ENCODE data around the gene SLC15A5. TPM values are rescaled to one million over a fixed set of nuclear protein-coding genes. Genes with fewer than 3 reads are reported as not detected.

SLC15A5 gene
- total RNA-seq, 2 experiments from 2014 or later, result not detected

GRCh38 chr12:16218234-16218633 is 59.3 kb downstream of the SLC15A5 start:
- H3K27ac Mint-ChIP-seq, result no peak overlapping the region
- no peak for ATAC-seq
- H3K27me3 Mint-ChIP-seq (ENCODE audit: low read depth), result no peaks in the 10 kb centered on the region
- no peak for DNase-seq
- POLR2A ChIA-PET, result no interaction called here
- no peaks in the 10 kb centered on the region for H3K36me3 Mint-ChIP-seq (ENCODE audit: low read depth)
- CTCF ChIA-PET, result no interaction called here
- no peaks in the 10 kb centered on the region for H3K4me1 Mint-ChIP-seq (ENCODE audit: low read depth)
- H3K4me3 Mint-ChIP-seq, result no peak overlapping the region
- H3K9me3 Mint-ChIP-seq (ENCODE audit: insufficient read depth), result no peaks in the 10 kb centered on the region

DNA sequence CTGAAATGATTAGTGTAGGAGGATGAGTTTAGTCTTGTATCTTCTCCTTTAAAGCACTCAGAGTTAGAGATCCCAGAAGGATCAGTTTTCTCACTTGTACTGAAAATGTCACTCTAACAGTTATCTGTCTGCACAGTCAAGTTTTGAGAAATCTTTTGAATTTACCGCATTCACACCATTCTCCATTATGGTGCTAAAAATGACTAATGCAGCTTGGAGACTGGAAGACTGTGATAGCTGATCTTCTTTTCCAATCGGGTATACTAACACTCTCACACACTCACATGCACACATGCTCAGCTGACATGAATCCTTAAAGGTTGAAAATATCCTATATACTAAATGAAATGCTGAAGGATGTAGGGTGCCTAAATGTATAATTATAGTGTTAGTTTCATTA is 65.8 kb downstream of the SLC15A5 start:
- Mint-ChIP-seq H3K4me1 (ENCODE audit: low read depth) (no peaks in the 10 kb centered on the region), H3K4me3 (no peak overlapping the region), H3K27me3 (ENCODE audit: low read depth) (no peaks in the 10 kb centered on the region), H3K9me3 (ENCODE audit: insufficient read depth) (no peaks in the 10 kb centered on the region), H3K36me3 (ENCODE audit: low read depth) (no peaks in the 10 kb centered on the region), H3K27ac (no peak overlapping the region)
- CTCF ChIA-PET, result no interaction called here
- POLR2A ChIA-PET, result no interaction called here
- ATAC-seq (no peak), DNase-seq (no peak)

GRCh38 chr12:16198884-16199283 is 78.6 kb downstream of the SLC15A5 start:
- H3K27me3 Mint-ChIP-seq (ENCODE audit: low read depth), result no peaks in the 10 kb centered on the region
- DNase-seq, result no peak
- CTCF ChIA-PET, result no interaction called here

GRCh38 chr12:16197600-16197999 is 79.9 kb downstream of the SLC15A5 start:
- Mint-ChIP-seq H3K4me1 (ENCODE audit: low read depth) (no peaks in the 10 kb centered on the region), H3K36me3 (ENCODE audit: low read depth) (no peaks in the 10 kb centered on the region), H3K27me3 (ENCODE audit: low read depth) (no peaks in the 10 kb centered on the region), H3K9me3 (ENCODE audit: insufficient read depth) (peaks cover 6% of the 10 kb centered on the region), H3K27ac (no peak overlapping the region), H3K4me3 (no peak overlapping the region)
- ChIA-PET POLR2A (no interaction called here), CTCF (no interaction called here)
- DNase-seq, result no peak
- ATAC-seq, result no peak

More at GRCh38 chr12:16198884-16199283, 78.6 kb downstream of the SLC15A5 start:
- Mint-ChIP-seq H3K36me3 (ENCODE audit: low read depth) (no peaks in the 10 kb centered on the region), H3K27ac (no peak overlapping the region), H3K4me1 (ENCODE audit: low read depth) (no peaks in the 10 kb centered on the region), H3K9me3 (ENCODE audit: insufficient read depth) (peaks cover 6% of the 10 kb centered on the region), H3K4me3 (no peak overlapping the region)
- no peak for ATAC-seq
- POLR2A ChIA-PET, result no interaction called here

- H3K27ac Mint-ChIP-seq, result no peak overlapping the region
- DNase-seq (no peak), ATAC-seq (no peak)
- POLR2A ChIA-PET, result no interaction called here
- no peaks in the 10 kb centered on the region for H3K36me3 Mint-ChIP-seq (ENCODE audit: low read depth)
- H3K27me3 Mint-ChIP-seq (ENCODE audit: low read depth), result no peaks in the 10 kb centered on the region
- H3K4me1 Mint-ChIP-seq (ENCODE audit: low read depth), result no peaks in the 10 kb centered on the region
- no peaks in the 10 kb centered on the region for H3K9me3 Mint-ChIP-seq (ENCODE audit: insufficient read depth)
- CTCF ChIA-PET, result no interaction called here
- no peak overlapping the region for H3K4me3 Mint-ChIP-seq
These were observed 87.6 kb downstream of the SLC15A5 start for GRCh38 chr12:16189849-16190248.

- Mint-ChIP-seq H3K9me3 (ENCODE audit: insufficient read depth) (no peaks in the 10 kb centered on the region), H3K36me3 (ENCODE audit: low read depth) (no peaks in the 10 kb centered on the region), H3K4me1 (ENCODE audit: low read depth) (no peaks in the 10 kb centered on the region), H3K27ac (no peak overlapping the region), H3K4me3 (no peak overlapping the region), H3K27me3 (ENCODE audit: low read depth) (no peaks in the 10 kb centered on the region)
- POLR2A ChIA-PET, result no interaction called here
- ATAC-seq (no peak), DNase-seq (no peak)
- CTCF ChIA-PET, result no interaction called here
These were observed 89.8 kb downstream of the SLC15A5 start for GRCh38 chr12:16187660-16188059.

DNA sequence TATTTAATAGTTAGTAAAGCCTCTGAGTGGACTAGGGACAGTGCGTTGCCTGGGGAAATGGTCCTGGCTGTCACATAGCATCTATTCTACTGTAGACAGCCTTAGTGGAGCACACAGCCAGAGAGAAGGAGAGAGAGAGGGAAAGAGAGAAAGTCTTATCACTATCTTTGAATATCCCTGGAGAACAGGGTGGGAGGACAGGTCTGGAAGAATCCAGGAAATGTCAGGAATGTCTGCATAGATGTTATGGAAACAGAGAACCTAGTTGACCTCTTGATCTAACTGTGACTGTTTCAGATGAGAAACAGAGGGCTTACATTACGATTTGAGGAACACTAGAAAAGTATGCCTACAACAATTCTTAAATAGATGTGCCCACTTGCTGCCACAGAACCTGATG is 92.8 kb downstream of the SLC15A5 start:
- CTCF ChIA-PET, result no interaction called here

GRCh38 chr12:16183541-16183940 is 93.9 kb downstream of the SLC15A5 start:
- ATAC-seq, result no peak
- no peaks in the 10 kb centered on the region for H3K27me3 Mint-ChIP-seq (ENCODE audit: low read depth)

More for the DNA sequence above, 92.8 kb downstream of the SLC15A5 start:
- Mint-ChIP-seq H3K36me3 (ENCODE audit: low read depth) (no peaks in the 10 kb centered on the region), H3K27ac (no peak overlapping the region), H3K27me3 (ENCODE audit: low read depth) (no peaks in the 10 kb centered on the region), H3K4me1 (ENCODE audit: low read depth) (no peaks in the 10 kb centered on the region), H3K4me3 (no peak overlapping the region), H3K9me3 (ENCODE audit: insufficient read depth) (no peaks in the 10 kb centered on the region)
- no peak for DNase-seq
- POLR2A ChIA-PET, result no interaction called here
- no peak for ATAC-seq

GRCh38 chr12:16175840-16176239 is 101.6 kb downstream of the SLC15A5 start:
- no peak for DNase-seq
- Mint-ChIP-seq H3K9me3 (ENCODE audit: insufficient read depth) (no peaks in the 10 kb centered on the region), H3K4me1 (ENCODE audit: low read depth) (no peaks in the 10 kb centered on the region), H3K36me3 (ENCODE audit: low read depth) (no peaks in the 10 kb centered on the region), H3K27ac (no peak overlapping the region), H3K27me3 (ENCODE audit: low read depth) (no peaks in the 10 kb centered on the region), H3K4me3 (no peak overlapping the region)
- ATAC-seq, result no peak
- ChIA-PET POLR2A (no interaction called here), CTCF (no interaction called here)

More at GRCh38 chr12:16183541-16183940, 93.9 kb downstream of the SLC15A5 start:
- H3K27ac Mint-ChIP-seq, result no peak overlapping the region
- H3K4me1 Mint-ChIP-seq (ENCODE audit: low read depth), result no peaks in the 10 kb centered on the region
- CTCF ChIA-PET, result no interaction called here
- DNase-seq, result no peak
- POLR2A ChIA-PET, result no interaction called here
- H3K9me3 Mint-ChIP-seq (ENCODE audit: insufficient read depth), result no peaks in the 10 kb centered on the region
- H3K4me3 Mint-ChIP-seq, result no peak overlapping the region
- H3K36me3 Mint-ChIP-seq (ENCODE audit: low read depth), result no peaks in the 10 kb centered on the region

GRCh38 chr12:16174282-16174681 is 103.2 kb downstream of the SLC15A5 start:
- POLR2A ChIA-PET, result no interaction called here
- H3K4me1 Mint-ChIP-seq (ENCODE audit: low read depth), result no peaks in the 10 kb centered on the region
- no peaks in the 10 kb centered on the region for H3K36me3 Mint-ChIP-seq (ENCODE audit: low read depth)
- no peaks in the 10 kb centered on the region for H3K9me3 Mint-ChIP-seq (ENCODE audit: insufficient read depth)
- no peak for ATAC-seq
- DNase-seq, result no peak
- CTCF ChIA-PET, result no interaction called here
- H3K27ac Mint-ChIP-seq, result no peak overlapping the region
- H3K27me3 Mint-ChIP-seq (ENCODE audit: low read depth), result no peaks in the 10 kb centered on the region
- H3K4me3 Mint-ChIP-seq, result no peak overlapping the region

DNA sequence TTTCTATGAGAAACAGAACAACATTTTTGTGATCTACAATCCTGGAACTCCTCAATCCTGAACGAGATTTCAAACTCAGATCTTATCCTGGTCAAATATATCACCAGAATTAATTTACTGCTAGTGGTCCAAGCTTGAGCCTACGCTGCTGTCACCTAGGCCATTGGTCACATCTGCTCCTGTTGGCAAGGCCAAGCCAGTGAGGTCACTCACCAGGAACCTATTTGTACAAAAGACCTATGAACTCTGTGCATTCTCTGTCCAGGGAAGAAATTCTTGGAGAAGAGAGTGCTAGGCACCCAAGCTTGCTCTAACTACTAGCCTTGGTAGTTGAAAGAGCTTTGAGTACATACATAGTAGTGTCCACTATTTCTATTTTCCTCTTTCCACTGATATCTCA is 106.1 kb downstream of the SLC15A5 start:
- ATAC-seq, result no peak
- DNase-seq, result no peak
- H3K27ac Mint-ChIP-seq, result no peak overlapping the region
- no peaks in the 10 kb centered on the region for H3K27me3 Mint-ChIP-seq (ENCODE audit: low read depth)
- H3K36me3 Mint-ChIP-seq (ENCODE audit: low read depth), result no peaks in the 10 kb centered on the region
- CTCF ChIA-PET, result no interaction called here
- no peak overlapping the region for H3K4me3 Mint-ChIP-seq
- no peaks in the 10 kb centered on the region for H3K4me1 Mint-ChIP-seq (ENCODE audit: low read depth)
- POLR2A ChIA-PET, result no interaction called here
- no peaks in the 10 kb centered on the region for H3K9me3 Mint-ChIP-seq (ENCODE audit: insufficient read depth)

DNA sequence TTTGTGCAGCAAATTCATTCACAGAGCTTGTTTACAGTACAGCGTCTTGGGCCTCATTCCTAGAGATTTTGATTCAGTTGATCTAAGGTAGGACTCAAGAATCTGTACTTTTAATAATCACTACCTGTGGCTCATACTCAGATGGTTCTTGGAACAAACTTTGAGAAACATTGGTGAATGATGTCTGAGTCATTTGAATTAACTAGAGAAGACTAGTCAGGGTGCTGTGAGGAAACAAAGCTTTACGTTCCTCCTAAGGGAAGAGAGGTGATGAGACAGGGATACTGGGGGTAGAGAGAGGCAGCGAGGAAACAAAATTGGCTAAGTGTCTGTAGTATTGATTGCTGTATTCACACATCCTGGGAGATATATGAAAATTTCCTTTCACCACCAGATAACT is 109.4 kb downstream of the SLC15A5 start:
- Mint-ChIP-seq H3K36me3 (ENCODE audit: low read depth) (no peaks in the 10 kb centered on the region), H3K4me3 (no peak overlapping the region), H3K27me3 (ENCODE audit: low read depth) (no peaks in the 10 kb centered on the region), H3K4me1 (ENCODE audit: low read depth) (no peaks in the 10 kb centered on the region), H3K9me3 (ENCODE audit: insufficient read depth) (no peaks in the 10 kb centered on the region), H3K27ac (no peak overlapping the region)
- ATAC-seq (no peak), DNase-seq (no peak)
- ChIA-PET CTCF (no interaction called here), POLR2A (no interaction called here)

DNA sequence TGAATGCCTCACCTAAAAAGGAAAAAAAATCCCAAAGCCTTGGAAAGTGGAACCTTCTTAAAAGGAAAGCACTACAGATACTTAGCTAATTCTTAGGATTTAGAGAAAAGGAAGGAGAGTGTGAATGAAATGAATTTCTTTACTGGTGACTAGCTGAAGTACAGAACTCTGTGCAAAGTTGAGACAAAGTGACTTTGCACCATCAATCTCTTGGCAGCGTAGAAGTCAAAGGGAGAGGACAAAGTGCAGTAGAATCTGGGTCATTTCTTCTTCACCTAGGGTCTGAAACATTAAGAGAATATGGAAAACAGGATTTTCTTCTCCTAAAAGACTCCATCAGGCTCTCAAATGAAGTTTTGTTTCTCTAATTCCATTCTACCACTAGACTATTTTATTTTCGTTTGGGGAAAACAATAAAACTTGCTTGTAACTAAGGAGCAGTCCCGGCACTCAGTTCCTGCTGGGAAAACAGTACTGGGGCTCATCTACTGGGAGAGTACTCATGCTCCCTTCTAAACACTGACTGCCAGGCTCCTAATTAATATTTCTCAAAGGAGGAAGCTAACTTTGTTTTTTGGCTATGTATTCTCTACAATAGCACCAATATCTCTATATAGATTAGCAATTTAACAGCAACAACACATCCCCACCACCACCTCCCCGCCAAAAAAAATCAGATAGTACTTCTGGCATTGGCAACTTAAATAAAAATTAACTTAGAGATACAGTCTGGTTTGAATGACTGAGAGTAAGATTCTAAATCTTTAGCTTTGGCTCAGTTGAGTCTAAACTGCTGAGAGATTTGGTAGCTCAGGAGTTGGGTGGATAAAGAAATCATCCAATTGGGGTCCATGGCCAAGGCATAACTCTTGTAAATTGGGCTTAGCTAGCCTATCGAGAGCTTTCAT is 110.7 kb downstream of the SLC15A5 start:
- H3K27me3 Mint-ChIP-seq (ENCODE audit: low read depth), result no peaks in the 10 kb centered on the region
- POLR2A ChIA-PET, result no interaction called here
- ATAC-seq, result no peak

More for the DNA sequence above, 110.7 kb downstream of the SLC15A5 start:
- Mint-ChIP-seq H3K9me3 (ENCODE audit: insufficient read depth) (no peaks in the 10 kb centered on the region), H3K27ac (no peak overlapping the region), H3K4me3 (no peak overlapping the region), H3K4me1 (ENCODE audit: low read depth) (no peaks in the 10 kb centered on the region), H3K36me3 (ENCODE audit: low read depth) (no peaks in the 10 kb centered on the region)
- DNase-seq, result no peak
- CTCF ChIA-PET, result no interaction called here

Data from activated CD8-positive, alpha-beta T cell treated with anti-CD3 and anti-CD28 coated beads, Interleukin-2, amount 10 ng/mL, durations not matched to agents 7 days and 5 days (primary cell).